ENCODE data around the gene UFD1. TPM values are rescaled to one million over a fixed set of nuclear protein-coding genes. Genes with fewer than 3 reads are reported as not detected.
A peak's percentile ranks its signal among the peaks of the same experiment; 100 is the strongest.

The UFD1 gene, protein sequence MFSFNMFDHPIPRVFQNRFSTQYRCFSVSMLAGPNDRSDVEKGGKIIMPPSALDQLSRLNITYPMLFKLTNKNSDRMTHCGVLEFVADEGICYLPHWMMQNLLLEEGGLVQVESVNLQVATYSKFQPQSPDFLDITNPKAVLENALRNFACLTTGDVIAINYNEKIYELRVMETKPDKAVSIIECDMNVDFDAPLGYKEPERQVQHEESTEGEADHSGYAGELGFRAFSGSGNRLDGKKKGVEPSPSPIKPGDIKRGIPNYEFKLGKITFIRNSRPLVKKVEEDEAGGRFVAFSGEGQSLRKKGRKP
- polyA plus RNA-seq (ENCODE audit: insufficient read length in 4 of 4) = 10 to 100 TPM; 65.1 to 69.1 (median 67.0) TPM

GRCh38 chr22:19478901-19479354 is at the start of gene UFD1:
UFD1 (minus strand) TSS chr22:19479193; CDS start chr22:19479085, 108 bp downstream.
- DNase-seq (ENCODE audit: low read depth in 4 of 4, low spot score in 3 of 4) = peak in 1 of 4 donors; percentile 63

GRCh38 chr22:19527861-19528417 is 48.9 kb upstream of the UFD1 start:
- no peak for DNase-seq (ENCODE audit: low read depth in 4 of 4, low spot score in 3 of 4)

DNA sequence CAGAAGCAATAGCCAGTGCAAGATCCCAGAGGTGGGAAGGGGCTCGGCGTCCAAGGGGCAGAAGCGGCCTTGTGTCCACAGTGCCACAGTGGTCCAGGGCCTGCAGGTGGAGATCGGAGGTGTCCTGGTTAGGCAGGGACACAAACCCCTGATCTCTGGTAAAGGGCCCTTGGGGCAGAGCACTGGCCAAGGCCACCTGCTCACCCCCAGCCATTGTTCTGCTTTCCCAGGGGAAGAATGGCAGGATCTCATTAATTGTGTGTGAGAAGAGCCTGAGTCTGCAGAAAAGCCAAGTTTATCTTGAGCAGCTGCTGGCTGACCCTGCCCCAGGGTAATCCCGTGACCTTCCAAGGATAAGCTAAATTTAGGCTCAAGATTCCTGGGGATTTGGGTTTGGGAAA is 48.3 kb upstream of the UFD1 start:
- DNase-seq (ENCODE audit: low read depth in 4 of 4, low spot score in 3 of 4) = no peak

- no peak for DNase-seq (ENCODE audit: low read depth in 4 of 4, low spot score in 3 of 4)
Measured at GRCh38 chr22:19526702-19527111, 47.7 kb upstream of the UFD1 start.

- no peak for DNase-seq (ENCODE audit: low read depth in 4 of 4, low spot score in 3 of 4)
Measured at GRCh38 chr22:19526076-19526701, 47.2 kb upstream of the UFD1 start.

GRCh38 chr22:19525666-19526065 is 46.7 kb upstream of the UFD1 start:
- DNase-seq (ENCODE audit: low read depth in 4 of 4, low spot score in 3 of 4) = no peak

GRCh38 chr22:19525116-19525660 is 46.2 kb upstream of the UFD1 start:
- DNase-seq (ENCODE audit: low read depth in 4 of 4, low spot score in 3 of 4) = no peak

GRCh38 chr22:19524170-19525115 is 45.5 kb upstream of the UFD1 start, which contains the start of gene CLDN5:
CLDN5 (minus strand) TSS chr22:19524410; CDS start chr22:19524255, 155 bp downstream.
- DNase-seq (ENCODE audit: low read depth in 4 of 4, low spot score in 3 of 4) = peak in 1 of 4 donors; percentile 32

DNA sequence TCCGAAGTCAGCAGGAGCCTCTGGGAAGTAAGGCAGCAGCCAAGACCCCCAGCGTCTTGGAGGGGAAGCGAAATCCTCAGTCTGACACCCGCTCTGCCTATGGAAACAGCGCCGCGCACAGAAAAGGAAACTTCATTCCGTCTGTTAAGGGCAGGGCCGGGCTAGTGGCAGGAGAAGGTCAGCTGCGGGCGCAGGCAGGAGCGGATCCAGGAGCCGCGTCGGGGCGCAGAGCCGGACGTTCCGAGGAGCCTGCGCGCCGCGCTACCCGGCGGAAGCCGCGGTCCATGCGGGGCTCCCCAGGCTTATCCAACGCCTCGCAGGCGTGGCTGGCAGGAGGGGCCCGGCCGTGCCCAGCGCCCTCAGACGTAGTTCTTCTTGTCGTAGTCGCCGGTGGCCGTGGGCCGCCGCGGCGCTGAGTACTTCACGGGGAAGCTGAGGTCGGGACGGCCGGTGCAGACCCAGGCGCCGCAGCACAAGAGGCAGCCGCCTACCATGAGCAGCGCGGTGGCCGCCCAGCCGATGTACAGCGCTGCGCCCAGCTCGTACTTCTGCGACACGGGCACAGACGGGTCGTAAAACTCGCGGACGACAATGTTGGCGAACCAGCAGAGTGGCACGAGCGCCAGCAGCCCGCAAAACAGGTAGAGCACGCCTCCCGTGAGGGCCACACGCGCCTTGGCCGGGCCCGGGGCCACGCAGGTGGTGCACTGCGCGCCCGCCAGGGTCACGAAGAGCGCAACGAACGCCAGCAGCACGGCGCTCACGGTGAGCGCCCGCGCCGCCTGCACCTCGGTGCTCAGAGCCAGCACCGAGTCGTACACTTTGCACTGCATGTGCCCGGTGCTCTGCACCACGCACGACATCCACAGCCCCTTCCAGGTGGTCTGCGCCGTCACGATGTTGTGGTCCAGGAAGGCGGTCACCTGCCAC is 44.5 kb upstream of the UFD1 start:
- peak in 1 of 4 donors; percentile 47 for DNase-seq (ENCODE audit: low read depth in 4 of 4, low spot score in 3 of 4)

DNA sequence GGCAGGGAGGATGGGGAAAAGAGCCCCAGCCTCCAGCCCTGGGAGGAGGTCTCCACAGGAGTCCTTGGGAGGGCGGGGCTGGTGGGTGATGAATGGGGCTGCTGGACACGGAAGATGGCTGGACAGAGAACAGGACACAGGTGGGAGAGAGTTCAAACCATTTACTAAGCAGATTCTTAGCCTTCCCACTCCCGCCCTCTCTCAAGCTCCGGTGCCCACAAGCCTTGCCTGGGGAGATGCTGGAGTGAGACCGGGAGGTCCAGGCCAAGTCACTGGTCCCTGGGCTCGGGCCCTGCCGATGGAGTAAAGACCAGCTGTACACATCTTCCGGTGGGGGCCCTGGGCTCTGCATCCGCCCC is 43.9 kb upstream of the UFD1 start:
- DNase-seq (ENCODE audit: low read depth in 4 of 4, low spot score in 3 of 4) = no peak

GRCh38 chr22:19522190-19522880 is 43.3 kb upstream of the UFD1 start:
- DNase-seq (ENCODE audit: low read depth in 4 of 4, low spot score in 3 of 4) = no peak

GRCh38 chr22:19520566-19521305 is 41.7 kb upstream of the UFD1 start:
- no peak for DNase-seq (ENCODE audit: low read depth in 4 of 4, low spot score in 3 of 4)

- DNase-seq (ENCODE audit: low read depth in 4 of 4, low spot score in 3 of 4) = no peak
Measured at GRCh38 chr22:19520007-19520406, 41.0 kb upstream of the UFD1 start.

DNA sequence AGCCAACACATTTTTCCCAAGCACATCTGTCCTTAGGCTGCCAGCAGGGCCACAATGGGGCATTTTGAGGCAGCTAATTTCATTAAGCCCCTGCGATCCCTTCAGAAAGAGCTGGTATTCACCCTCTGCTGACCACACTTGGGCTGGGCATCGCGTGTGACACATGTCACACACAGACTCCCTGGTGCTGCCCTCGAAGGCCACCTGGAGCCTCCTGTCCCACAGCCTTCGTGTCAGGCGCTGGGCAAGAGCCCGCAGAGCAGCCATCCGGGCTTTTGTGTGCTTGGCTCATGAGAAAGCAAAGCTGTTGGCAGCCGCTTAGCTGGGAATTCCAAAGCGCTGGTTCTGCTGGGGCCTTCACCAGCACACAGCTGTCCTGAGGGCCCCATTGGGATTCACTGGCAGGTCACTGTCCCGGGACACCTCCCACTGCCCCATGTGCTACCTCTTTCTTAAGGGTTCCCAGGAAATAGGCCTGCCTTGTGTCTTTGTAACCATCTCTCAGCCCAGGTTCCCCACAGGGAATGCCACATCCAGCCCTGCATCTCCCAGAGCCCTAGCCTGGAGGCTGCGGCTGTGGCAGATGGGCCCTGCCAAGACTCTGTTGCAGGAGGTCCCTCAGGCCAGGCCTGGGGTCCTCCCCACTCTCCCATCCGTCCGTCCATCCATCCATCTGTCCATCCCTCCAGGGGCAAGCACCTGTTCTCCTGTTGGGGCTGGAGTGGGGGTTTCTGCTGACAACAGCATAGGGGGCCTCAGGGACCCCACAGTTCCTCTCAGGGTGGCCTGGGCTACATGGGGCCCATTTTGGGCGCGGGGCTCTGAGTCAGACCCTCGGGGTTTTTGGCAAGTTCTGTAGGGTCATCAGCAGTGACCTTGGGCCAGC is 40.3 kb upstream of the UFD1 start:
- no peak for DNase-seq (ENCODE audit: low read depth in 4 of 4, low spot score in 3 of 4)

DNA sequence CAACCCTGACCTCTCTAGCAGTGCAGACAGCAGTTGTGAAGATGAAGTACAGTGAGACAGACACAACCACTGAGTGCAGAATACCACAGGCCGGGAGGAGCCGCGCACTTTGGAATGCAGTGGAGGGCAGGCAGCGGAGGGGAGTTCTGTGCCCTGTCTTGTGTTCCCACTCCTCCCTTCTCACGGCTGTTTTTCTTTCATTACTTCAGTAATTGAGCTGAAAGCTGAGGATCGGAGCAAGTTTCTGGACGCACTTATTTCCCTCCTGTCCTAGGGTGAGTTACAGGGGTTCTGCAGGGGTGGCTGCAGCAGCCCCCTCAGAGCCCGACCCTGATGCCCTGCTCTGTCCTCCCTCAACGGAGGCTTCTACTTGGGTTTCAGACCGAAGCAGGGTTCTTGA is 39.6 kb upstream of the UFD1 start:
- peak in 1 of 4 donors; percentile 45 for DNase-seq (ENCODE audit: low read depth in 4 of 4, low spot score in 3 of 4)

- DNase-seq (ENCODE audit: low read depth in 4 of 4, low spot score in 3 of 4) = no peak
Measured at GRCh38 chr22:19517919-19518611, 39.1 kb upstream of the UFD1 start.

GRCh38 chr22:19517171-19517500 is 38.1 kb upstream of the UFD1 start:
- DNase-seq (ENCODE audit: low read depth in 4 of 4, low spot score in 3 of 4) = no peak
